Muscle of arm (tissue), 12 donors: Measurements from ENCODE around the gene TMEM150A. TPM values are rescaled to one million over a fixed set of nuclear protein-coding genes. Genes with fewer than 3 reads are reported as not detected.
"Not testable (repeated sequence)": the region's sequence is repeated elsewhere in the genome, so short reads cannot be mapped to it uniquely, and the experiment has no call there.

ENCODE experiments used
- DNase-seq: peaks from one replicate; pipeline ENCODE4 v3.0.0-alpha.2; 2013
- polyA plus RNA-seq, 12 donors: library from polyadenylated mRNA; unstranded; fragments of 120-200 nt; gene quantifications; one replicate each; pipeline ENCODE4 v1.2.1, GENCODE V29; 2013; ENCODE audit not compliant: insufficient read length in 12 of 12

The TMEM150A gene
- polyA plus RNA-seq, 12 donors = 7.3 to 25.4 (median 8.8) TPM; not detected in 1

- no peak for DNase-seq
These were observed 24.9 kb downstream of the TMEM150A start, which contains the start of gene VAMP8 for GRCh38 chr2:85577386-85578242. Gene VAMP8, plus strand, starts transcription at chr2:85577586. Its CDS starts 61 bp downstream, at chr2:85577647.

DNA sequence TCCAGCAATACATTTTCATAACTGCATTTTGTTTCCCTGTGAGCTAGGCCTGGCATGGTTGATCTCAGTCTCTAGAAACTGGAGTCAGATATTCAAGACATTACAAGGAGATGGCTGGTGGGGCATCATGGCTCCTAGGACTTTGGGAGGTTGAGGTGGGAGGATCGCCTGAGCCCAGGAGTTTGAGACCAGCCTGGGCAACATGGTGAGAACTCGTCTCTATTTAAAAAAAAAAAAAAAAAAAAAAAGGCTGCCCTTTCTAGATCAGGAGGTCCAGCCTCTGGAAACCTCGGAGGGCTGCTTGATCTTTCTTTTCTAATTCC is 25.5 kb downstream of the TMEM150A start:
- DNase-seq = no peak

GRCh38 chr2:85575739-85576138 is 26.8 kb downstream of the TMEM150A start:
- no peak for DNase-seq

- no peak for DNase-seq
These were observed 36.2 kb downstream of the TMEM150A start for GRCh38 chr2:85566265-85566664.

DNA sequence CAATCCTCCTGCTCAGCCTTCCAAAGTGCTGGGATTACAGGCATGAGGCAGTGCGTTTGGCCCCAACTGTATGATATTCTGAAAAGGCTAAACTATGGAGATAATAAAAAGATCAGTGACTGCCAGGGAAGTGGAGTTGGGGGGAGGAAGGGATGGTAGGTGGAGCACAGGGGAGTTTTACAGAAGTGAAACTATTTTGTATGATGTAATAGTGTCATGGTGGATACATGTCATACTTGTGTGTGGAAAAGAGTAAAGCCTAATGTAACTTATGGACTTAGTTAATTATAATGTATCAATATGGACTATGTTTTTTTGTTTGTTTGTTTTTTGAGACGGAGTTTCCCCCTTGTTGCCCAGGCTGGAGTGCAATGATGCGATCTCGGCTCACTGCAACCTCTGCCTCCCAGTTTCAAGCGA is 38.3 kb downstream of the TMEM150A start:
- no peak for DNase-seq

DNA sequence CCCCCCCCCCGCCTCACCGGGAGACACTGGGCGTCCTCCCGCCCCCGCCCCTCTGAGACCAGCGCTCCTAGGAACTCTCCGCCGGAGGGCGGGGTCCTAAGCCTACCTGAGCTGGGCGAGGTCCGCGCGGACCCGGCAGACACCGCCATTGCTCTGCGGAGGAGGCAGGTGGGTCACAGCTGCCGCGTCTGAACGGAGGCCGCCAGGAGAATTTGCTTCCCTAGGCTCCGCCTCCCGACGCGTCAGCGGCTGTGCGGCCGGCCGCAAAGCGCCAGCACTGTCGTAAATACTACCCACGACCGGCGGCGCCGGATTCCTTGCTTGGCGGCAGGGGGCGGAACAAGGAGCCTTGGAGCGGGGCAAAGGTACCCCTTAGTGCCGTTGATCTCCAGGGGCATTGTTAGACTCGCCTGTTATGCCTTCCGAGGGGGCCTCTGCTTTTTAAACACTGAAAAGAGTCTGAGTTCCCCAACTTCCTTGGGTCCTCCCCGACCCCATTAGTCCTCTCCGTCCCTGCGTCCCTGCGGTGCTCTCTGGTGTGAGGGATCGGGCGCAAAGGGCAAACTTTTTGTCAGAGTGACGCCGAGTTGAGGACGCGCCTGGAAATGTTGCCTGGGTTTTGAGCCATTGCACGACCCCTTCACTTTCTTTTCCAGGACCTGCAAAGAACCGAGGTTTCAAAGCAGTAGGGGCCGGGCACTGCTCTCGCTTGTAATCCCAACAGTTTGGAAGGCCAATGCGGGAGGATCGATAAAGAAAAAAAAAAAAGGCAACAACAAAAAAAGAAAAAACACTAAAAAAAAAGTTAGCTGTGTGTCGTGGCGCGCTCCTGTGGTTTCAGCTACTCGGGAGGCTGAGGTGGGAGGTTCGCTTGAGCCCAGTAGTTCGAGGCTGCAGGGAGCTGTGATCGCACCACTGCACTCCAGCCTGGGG is 41.0 kb downstream of the TMEM150A start, which contains the start of gene GGCX:
TSS of gene GGCX (minus strand) at position 214 of the 933 bp plus-strand sequence. CDS start at position 149, 65 bp downstream.
- DNase-seq = peak; percentile 95

GRCh38 chr2:85560812-85561279 is 41.7 kb downstream of the TMEM150A start:
- no peak for DNase-seq

GRCh38 chr2:85560403-85560726 is 42.1 kb downstream of the TMEM150A start:
- DNase-seq = not testable (repeated sequence)

DNA sequence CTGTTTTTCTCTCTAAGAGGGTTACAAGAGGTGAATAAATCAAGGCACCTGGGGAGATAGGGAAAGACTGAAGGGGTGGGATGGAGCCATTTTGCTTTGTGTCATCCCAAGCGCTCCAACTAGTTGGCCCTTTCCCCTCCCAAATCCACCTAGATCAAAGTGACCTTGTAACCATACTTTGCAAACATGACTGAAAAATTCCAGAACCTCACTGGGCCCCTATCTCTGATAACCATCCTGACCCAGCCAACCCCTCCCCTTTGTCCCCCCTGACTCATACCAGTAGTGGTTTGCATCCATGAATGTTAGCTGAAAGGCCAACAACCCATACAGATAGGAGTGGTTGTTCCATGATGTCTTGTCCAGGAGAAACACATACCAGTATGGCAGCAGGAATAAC is 44.3 kb downstream of the TMEM150A start:
- no peak for DNase-seq

DNA sequence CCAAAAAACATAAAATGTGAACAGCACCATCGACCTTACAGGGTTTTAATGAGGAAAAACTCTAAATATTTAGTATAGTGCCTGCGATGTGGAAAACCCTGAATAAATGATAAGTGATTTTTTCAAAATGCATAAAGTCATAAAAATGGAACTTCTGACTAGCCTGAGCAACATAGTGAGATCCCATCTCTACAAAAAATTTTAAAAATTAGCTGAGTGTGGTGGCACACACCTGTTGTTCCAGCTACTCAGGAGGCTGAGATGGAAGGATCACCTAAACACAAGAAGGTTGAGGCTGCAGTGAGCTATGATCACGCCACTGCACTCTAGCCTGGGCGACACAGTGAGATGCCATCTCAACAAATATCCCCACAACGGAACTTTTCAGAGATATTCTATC is 45.4 kb downstream of the TMEM150A start:
- no peak for DNase-seq

DNA sequence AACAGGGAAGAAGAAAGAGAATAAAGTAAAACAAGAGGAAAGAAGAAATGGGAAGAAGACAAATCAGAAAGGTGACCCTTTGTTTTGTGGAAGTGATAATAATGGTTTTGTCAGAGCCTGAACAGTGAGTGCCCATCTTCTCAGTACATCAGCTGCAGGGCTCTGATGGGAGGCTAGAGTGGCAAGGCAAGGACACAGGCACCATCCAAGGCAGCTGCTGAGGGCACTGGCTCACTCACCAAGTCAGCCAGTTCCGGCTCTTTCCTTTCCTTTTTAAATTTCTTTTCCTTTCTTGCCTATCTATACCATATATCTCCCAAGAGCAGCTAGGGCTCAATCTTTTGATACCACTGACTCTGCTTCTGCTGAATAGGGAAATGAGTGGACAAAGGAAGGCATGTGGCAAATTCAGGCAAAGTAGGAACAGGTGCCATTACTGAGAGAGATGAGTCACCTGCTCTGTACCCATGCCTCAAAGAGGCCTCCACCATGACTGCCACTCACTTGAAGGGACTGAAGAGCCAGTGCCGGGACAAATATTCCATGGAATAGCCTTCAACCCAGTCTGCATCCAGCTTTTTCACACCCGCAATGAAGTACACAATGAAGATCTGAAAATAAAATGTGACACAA is 47.4 kb downstream of the TMEM150A start:
- no peak for DNase-seq

DNA sequence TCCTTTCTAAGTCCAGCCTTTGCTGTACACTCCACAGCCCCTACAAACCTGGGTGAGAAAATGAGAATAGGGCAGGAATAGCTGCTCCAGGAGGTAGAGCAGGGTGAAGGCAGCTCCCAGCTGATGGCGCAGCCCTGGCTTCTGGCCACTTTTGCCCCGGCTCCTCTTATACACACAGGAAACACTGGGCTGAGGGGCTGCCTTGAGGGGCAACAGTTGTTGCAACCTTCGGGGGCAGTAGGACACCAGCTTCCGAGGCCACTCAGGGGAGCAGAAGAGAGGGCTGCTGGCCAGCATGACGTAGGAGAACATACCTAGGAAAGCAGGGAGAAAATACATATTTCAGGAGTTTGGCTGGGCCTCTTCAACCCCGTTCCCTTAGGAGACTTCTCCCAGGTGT is 49.3 kb downstream of the TMEM150A start:
- DNase-seq = no peak

GRCh38 chr2:85551698-85552678 is 50.5 kb downstream of the TMEM150A start:
- DNase-seq = peak; percentile 83

DNA sequence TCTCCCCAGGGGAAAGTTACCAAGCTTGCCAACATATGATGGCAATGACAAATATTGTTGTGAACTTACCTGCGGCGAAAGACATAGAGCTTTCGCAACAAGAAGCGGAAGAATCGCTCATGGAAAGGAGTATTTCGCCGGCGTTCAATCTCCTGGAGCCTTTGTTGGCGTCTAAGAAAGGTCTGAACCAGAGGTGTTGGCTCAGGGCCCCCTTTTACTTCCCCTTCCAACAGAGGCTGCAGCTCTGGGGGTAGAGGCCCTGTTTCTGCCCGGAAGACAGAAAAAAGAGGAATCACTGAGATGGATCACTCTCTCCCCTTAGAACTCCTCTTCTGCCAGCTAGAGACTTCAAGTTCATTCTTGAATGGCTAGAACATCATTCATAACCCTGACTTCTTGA is 52.0 kb downstream of the TMEM150A start:
- DNase-seq = no peak

DNA sequence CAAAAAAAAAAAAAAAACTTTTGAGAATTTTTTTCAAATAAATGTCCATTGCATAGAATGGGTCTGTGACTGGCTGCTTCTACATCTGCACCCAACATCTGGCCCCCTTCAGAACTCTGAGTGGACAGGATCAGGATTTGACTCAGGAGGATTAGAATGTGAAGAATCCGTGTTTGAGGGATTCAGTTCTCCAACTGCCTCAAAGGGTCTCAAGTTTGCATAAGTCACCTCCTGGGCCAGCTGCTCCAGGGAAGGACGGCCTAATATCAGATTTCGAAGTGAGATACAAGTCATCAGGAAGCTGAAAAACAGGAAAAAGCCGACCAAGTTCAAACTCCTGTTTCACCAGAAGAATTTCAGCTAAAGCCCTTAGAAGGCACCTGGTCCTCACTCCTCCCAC is 52.7 kb downstream of the TMEM150A start:
- DNase-seq = no peak

DNA sequence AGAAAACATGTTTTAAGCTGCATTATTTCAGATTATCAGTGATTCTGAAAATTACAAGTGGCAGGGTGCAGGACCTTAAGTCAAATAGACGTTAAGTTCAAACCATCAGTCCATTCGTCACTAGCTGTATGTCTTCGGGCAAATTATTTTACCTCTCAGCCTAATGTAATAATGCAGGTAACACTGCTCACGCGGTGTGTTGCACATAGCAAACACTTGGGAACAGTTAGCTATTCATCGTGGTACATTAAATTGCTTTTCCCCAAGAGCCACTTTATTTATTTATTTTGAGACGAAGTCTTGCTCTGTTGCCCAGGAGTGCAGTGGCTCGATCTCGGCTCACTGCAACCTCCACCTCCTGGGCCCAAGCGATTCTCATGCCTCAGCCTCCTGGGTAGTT is 53.4 kb downstream of the TMEM150A start:
- no peak for DNase-seq

DNA sequence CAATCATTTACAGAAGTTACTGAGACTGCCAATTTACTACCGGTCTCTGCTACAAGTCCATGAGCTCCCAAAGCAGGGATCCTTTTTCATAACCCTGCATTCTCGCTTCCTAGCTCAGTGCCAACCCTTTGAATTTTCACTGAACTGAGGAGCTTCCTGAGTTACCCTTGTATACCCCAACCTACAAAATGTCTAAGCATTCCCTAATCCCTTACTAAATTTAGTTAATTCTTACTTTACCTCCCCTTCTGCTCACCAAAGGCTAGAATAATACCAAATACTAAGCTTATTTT is 53.9 kb downstream of the TMEM150A start:
- no peak for DNase-seq
